ENCODE measurements around the gene SPANXD. TPM values are rescaled to one million over a fixed set of nuclear protein-coding genes. Genes with fewer than 3 reads are reported as not detected.
"Not testable (repeated sequence)": the region's sequence is repeated elsewhere in the genome, so short reads cannot be mapped to it uniquely, and the experiment has no call there.

Gene SPANXD
- total RNA-seq (not detected), polyA plus RNA-seq (not detected)
- long read RNA-seq, donor 1 = 0 reads
- long read RNA-seq, donor 2 = 0 reads

- H3K27ac ChIP-seq (ENCODE audit: low read depth in 1 of 2, low read length in 2 of 2); H3K4me1 ChIP-seq (ENCODE audit: control insufficient read depth in 1 of 2, insufficient read depth in 2 of 2, low read length in 2 of 2); H3K9me3 ChIP-seq (ENCODE audit: control insufficient read depth, low read length); ATAC-seq (ENCODE audit: low FRiP score); H3K4me3 ChIP-seq (ENCODE audit: low read length in 2 of 2); H3K36me3 ChIP-seq (ENCODE audit: control insufficient read depth in 1 of 2, insufficient read depth in 2 of 2, low read length in 1 of 2); DNase-seq; intact Hi-C loops (cut with DNase I); H3K27me3 ChIP-seq (ENCODE audit: control insufficient read depth in 1 of 2, insufficient read depth in 2 of 2, low read length in 1 of 2): not testable (repeated sequence)
- 75% methylated on average over 1 of the region's 8 CpGs; no CpG with 5 or more reads in 1 of the 2 donors for whole genome bisulfite sequencing, 2 donors
Measured at GRCh38 chrX:141698639-141699038, at the start of gene SPANXD. TSS of gene SPANXD (minus strand) at chrX:141698739. CDS start at chrX:141698405, 334 bp downstream.

GRCh38 chrX:141742666-141743065 lies 44.1 kb upstream of the SPANXD start:
- no peaks in the 10 kb centered on the region for H3K36me3 ChIP-seq (ENCODE audit: control insufficient read depth in 1 of 2, insufficient read depth in 2 of 2, low read length in 1 of 2)
- intact Hi-C loops (cut with DNase I) = no loop called here
- no peaks in the 10 kb centered on the region for H3K27me3 ChIP-seq (ENCODE audit: control insufficient read depth in 1 of 2, insufficient read depth in 2 of 2, low read length in 1 of 2)
- H3K4me3 ChIP-seq (ENCODE audit: low read length in 2 of 2) = no peak overlapping the region
- 70 to 93% methylated on average over 3 of the region's 3 CpGs for whole genome bisulfite sequencing, 2 donors
- H3K27ac ChIP-seq (ENCODE audit: low read depth in 1 of 2, low read length in 2 of 2) = no peak overlapping the region
- ATAC-seq (ENCODE audit: low FRiP score) (no peak), DNase-seq (no peak)
- no peaks in the 10 kb centered on the region for H3K9me3 ChIP-seq (ENCODE audit: control insufficient read depth, low read length)
- no peaks in the 10 kb centered on the region for H3K4me1 ChIP-seq (ENCODE audit: control insufficient read depth in 1 of 2, insufficient read depth in 2 of 2, low read length in 2 of 2)

GRCh38 chrX:141736656-141737055 lies 38.1 kb upstream of the SPANXD start:
- ATAC-seq (ENCODE audit: low FRiP score) (no peak), DNase-seq (no peak)
- no peaks in the 10 kb centered on the region for H3K27me3 ChIP-seq (ENCODE audit: control insufficient read depth in 1 of 2, insufficient read depth in 2 of 2, low read length in 1 of 2)
- no peaks in the 10 kb centered on the region for H3K4me1 ChIP-seq (ENCODE audit: control insufficient read depth in 1 of 2, insufficient read depth in 2 of 2, low read length in 2 of 2)
- intact Hi-C loops (cut with DNase I) = no loop called here
- no peak overlapping the region for H3K4me3 ChIP-seq (ENCODE audit: low read length in 2 of 2)
- no peak overlapping the region for H3K27ac ChIP-seq (ENCODE audit: low read depth in 1 of 2, low read length in 2 of 2)
- no peaks in the 10 kb centered on the region for H3K36me3 ChIP-seq (ENCODE audit: control insufficient read depth in 1 of 2, insufficient read depth in 2 of 2, low read length in 1 of 2)
- H3K9me3 ChIP-seq (ENCODE audit: control insufficient read depth, low read length) = no peaks in the 10 kb centered on the region
- WGBS, 2 donors = 82 to 92% methylated on average over 3 of the region's 3 CpGs

- Histone ChIP-seq H3K36me3 (ENCODE audit: control insufficient read depth in 1 of 2, insufficient read depth in 2 of 2, low read length in 1 of 2) (no peaks in the 10 kb centered on the region), H3K4me3 (ENCODE audit: low read length in 2 of 2) (no peak overlapping the region), H3K27me3 (ENCODE audit: control insufficient read depth in 1 of 2, insufficient read depth in 2 of 2, low read length in 1 of 2) (no peaks in the 10 kb centered on the region), H3K9me3 (ENCODE audit: control insufficient read depth, low read length) (no peaks in the 10 kb centered on the region), H3K4me1 (ENCODE audit: control insufficient read depth in 1 of 2, insufficient read depth in 2 of 2, low read length in 2 of 2) (no peaks in the 10 kb centered on the region), H3K27ac (ENCODE audit: low read depth in 1 of 2, low read length in 2 of 2) (no peak overlapping the region)
- 29 to 39% methylated on average over 2 of the region's 2 CpGs for WGBS, 2 donors
- intact Hi-C loops (cut with DNase I) = no loop called here
- ATAC-seq (ENCODE audit: low FRiP score) = no peak
- DNase-seq = no peak
Measured at GRCh38 chrX:141733371-141733770, 34.8 kb upstream of the SPANXD start.

GRCh38 chrX:141732031-141732430 lies 33.5 kb upstream of the SPANXD start:
- ATAC-seq (ENCODE audit: low FRiP score) (no peak), DNase-seq (no peak)
- Histone ChIP-seq H3K36me3 (ENCODE audit: control insufficient read depth in 1 of 2, insufficient read depth in 2 of 2, low read length in 1 of 2) (no peaks in the 10 kb centered on the region), H3K4me3 (ENCODE audit: low read length in 2 of 2) (no peak overlapping the region), H3K27ac (ENCODE audit: low read depth in 1 of 2, low read length in 2 of 2) (no peak overlapping the region), H3K4me1 (ENCODE audit: control insufficient read depth in 1 of 2, insufficient read depth in 2 of 2, low read length in 2 of 2) (no peaks in the 10 kb centered on the region), H3K27me3 (ENCODE audit: control insufficient read depth in 1 of 2, insufficient read depth in 2 of 2, low read length in 1 of 2) (no peaks in the 10 kb centered on the region), H3K9me3 (ENCODE audit: control insufficient read depth, low read length) (no peaks in the 10 kb centered on the region)
- intact Hi-C loops (cut with DNase I) = no loop called here
- 73 to 96% methylated on average over 2 of the region's 2 CpGs for WGBS, 2 donors

- no peaks in the 10 kb centered on the region for H3K9me3 ChIP-seq (ENCODE audit: control insufficient read depth, low read length)
- WGBS, 2 donors = 61 to 72% methylated on average over 3 of the region's 3 CpGs
- no peak overlapping the region for H3K4me3 ChIP-seq (ENCODE audit: low read length in 2 of 2)
- no peaks in the 10 kb centered on the region for H3K4me1 ChIP-seq (ENCODE audit: control insufficient read depth in 1 of 2, insufficient read depth in 2 of 2, low read length in 2 of 2)
- DNase-seq (no peak), ATAC-seq (ENCODE audit: low FRiP score) (no peak)
- no peaks in the 10 kb centered on the region for H3K36me3 ChIP-seq (ENCODE audit: control insufficient read depth in 1 of 2, insufficient read depth in 2 of 2, low read length in 1 of 2)
- intact Hi-C loops (cut with DNase I) = no loop called here
- H3K27me3 ChIP-seq (ENCODE audit: control insufficient read depth in 1 of 2, insufficient read depth in 2 of 2, low read length in 1 of 2) = no peaks in the 10 kb centered on the region
- H3K27ac ChIP-seq (ENCODE audit: low read depth in 1 of 2, low read length in 2 of 2) = no peak overlapping the region
Measured at GRCh38 chrX:141724186-141724585, 25.6 kb upstream of the SPANXD start.

- WGBS, 2 donors = 61 to 81% methylated on average over 3 of the region's 3 CpGs
- H3K27ac ChIP-seq (ENCODE audit: low read depth in 1 of 2, low read length in 2 of 2) = no peak overlapping the region
- H3K4me1 ChIP-seq (ENCODE audit: control insufficient read depth in 1 of 2, insufficient read depth in 2 of 2, low read length in 2 of 2) = no peaks in the 10 kb centered on the region
- H3K4me3 ChIP-seq (ENCODE audit: low read length in 2 of 2) = no peak overlapping the region
- ATAC-seq (ENCODE audit: low FRiP score) (no peak), DNase-seq (no peak)
- H3K27me3 ChIP-seq (ENCODE audit: control insufficient read depth in 1 of 2, insufficient read depth in 2 of 2, low read length in 1 of 2) = no peaks in the 10 kb centered on the region
- no peaks in the 10 kb centered on the region for H3K36me3 ChIP-seq (ENCODE audit: control insufficient read depth in 1 of 2, insufficient read depth in 2 of 2, low read length in 1 of 2)
- intact Hi-C loops (cut with DNase I) = no loop called here
- H3K9me3 ChIP-seq (ENCODE audit: control insufficient read depth, low read length) = no peaks in the 10 kb centered on the region
Measured at GRCh38 chrX:141714680-141715079, 16.1 kb upstream of the SPANXD start.

- 73 to 81% methylated on average over 4 of the region's 4 CpGs for WGBS, 2 donors
- Histone ChIP-seq H3K4me1 (ENCODE audit: control insufficient read depth in 1 of 2, insufficient read depth in 2 of 2, low read length in 2 of 2) (no peaks in the 10 kb centered on the region), H3K27ac (ENCODE audit: low read depth in 1 of 2, low read length in 2 of 2) (no peak overlapping the region), H3K4me3 (ENCODE audit: low read length in 2 of 2) (no peak overlapping the region), H3K9me3 (ENCODE audit: control insufficient read depth, low read length) (no peaks in the 10 kb centered on the region), H3K36me3 (ENCODE audit: control insufficient read depth in 1 of 2, insufficient read depth in 2 of 2, low read length in 1 of 2) (no peaks in the 10 kb centered on the region), H3K27me3 (ENCODE audit: control insufficient read depth in 1 of 2, insufficient read depth in 2 of 2, low read length in 1 of 2) (no peaks in the 10 kb centered on the region)
- ATAC-seq (ENCODE audit: low FRiP score) (no peak), DNase-seq (no peak)
- intact Hi-C loops (cut with DNase I) = no loop called here
Measured at GRCh38 chrX:141701072-141701471, 2.5 kb upstream of the SPANXD start.

- Histone ChIP-seq H3K4me1 (ENCODE audit: control insufficient read depth in 1 of 2, insufficient read depth in 2 of 2, low read length in 2 of 2) (no peaks in the 10 kb centered on the region), H3K27ac (ENCODE audit: low read depth in 1 of 2, low read length in 2 of 2) (no peak overlapping the region), H3K4me3 (ENCODE audit: low read length in 2 of 2) (no peak overlapping the region), H3K27me3 (ENCODE audit: control insufficient read depth in 1 of 2, insufficient read depth in 2 of 2, low read length in 1 of 2) (no peaks in the 10 kb centered on the region), H3K9me3 (ENCODE audit: control insufficient read depth, low read length) (no peaks in the 10 kb centered on the region), H3K36me3 (ENCODE audit: control insufficient read depth in 1 of 2, insufficient read depth in 2 of 2, low read length in 1 of 2) (no peaks in the 10 kb centered on the region)
- 70 to 76% methylated on average over 2 of the region's 2 CpGs for WGBS, 2 donors
- ATAC-seq (ENCODE audit: low FRiP score) (no peak), DNase-seq (no peak)
- intact Hi-C loops (cut with DNase I) = no loop called here
Measured at GRCh38 chrX:141673946-141674345, 24.6 kb downstream of the SPANXD start.
